Subcutaneous adipose tissue (tissue), 4 donors: ENCODE results near the gene TAS2R46. TPM values are rescaled to one million over a fixed set of nuclear protein-coding genes. Genes with fewer than 3 reads are reported as not detected.
"Not testable (repeated sequence)": the region's sequence is repeated elsewhere in the genome, so short reads cannot be mapped to it uniquely, and the experiment has no call there.

Experiments used
- total RNA-seq, 4 donors: library from RNA; depleted of rRNA; stranded (reverse); fragments of >200 nt; gene quantifications; one replicate each; pipeline ENCODE4 v1.1.0, GENCODE V29; 2016
- TF ChIP-seq, protein P1 (sequence below): fragments of 450-650 bp; IDR thresholded peaks from one replicate; pipeline ENCODE4 v1.5.1; 2016; ENCODE audit warnings: low read depth, mild to moderate bottlenecking, control low read depth, antibody characterized with exemption, moderate library complexity

Gene TAS2R46
- total RNA-seq = 1 to 10 TPM; 1.9 to 4.5 (median 2.4) TPM

GRCh38 chr12:11062194-11062593 is at the start of gene TAS2R46:
Gene TAS2R46 (minus strand): TSS chr12:11062294. CDS start chr12:11062294, 0 bp downstream.
- TF ChIP-seq, protein P1, sequence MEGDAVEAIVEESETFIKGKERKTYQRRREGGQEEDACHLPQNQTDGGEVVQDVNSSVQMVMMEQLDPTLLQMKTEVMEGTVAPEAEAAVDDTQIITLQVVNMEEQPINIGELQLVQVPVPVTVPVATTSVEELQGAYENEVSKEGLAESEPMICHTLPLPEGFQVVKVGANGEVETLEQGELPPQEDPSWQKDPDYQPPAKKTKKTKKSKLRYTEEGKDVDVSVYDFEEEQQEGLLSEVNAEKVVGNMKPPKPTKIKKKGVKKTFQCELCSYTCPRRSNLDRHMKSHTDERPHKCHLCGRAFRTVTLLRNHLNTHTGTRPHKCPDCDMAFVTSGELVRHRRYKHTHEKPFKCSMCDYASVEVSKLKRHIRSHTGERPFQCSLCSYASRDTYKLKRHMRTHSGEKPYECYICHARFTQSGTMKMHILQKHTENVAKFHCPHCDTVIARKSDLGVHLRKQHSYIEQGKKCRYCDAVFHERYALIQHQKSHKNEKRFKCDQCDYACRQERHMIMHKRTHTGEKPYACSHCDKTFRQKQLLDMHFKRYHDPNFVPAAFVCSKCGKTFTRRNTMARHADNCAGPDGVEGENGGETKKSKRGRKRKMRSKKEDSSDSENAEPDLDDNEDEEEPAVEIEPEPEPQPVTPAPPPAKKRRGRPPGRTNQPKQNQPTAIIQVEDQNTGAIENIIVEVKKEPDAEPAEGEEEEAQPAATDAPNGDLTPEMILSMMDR = not testable (repeated sequence)

- TF ChIP-seq, protein P1 = no peak
Observed at GRCh38 chr12:11108862-11109261, 46.8 kb upstream of the TAS2R46 start.

DNA sequence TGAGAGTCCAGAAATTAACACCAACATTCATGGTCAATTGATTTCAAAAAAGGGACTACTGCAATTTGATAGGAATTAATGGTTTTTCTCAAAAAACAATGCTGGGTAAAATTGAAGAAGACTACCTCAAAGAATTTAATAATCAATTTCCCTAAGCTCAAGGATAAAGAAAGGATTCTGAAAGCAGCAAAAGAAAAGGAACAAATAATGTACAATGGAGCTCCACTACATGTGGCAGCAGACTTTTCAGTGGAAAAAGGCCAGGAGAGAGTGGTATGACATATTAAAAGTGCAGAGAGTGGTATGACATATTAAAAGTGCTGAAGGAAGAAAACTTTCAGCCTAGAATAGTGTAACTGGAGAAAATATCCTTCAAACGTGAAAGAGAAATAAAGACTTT is 45.6 kb upstream of the TAS2R46 start:
- TF ChIP-seq, protein P1 = no peak

DNA sequence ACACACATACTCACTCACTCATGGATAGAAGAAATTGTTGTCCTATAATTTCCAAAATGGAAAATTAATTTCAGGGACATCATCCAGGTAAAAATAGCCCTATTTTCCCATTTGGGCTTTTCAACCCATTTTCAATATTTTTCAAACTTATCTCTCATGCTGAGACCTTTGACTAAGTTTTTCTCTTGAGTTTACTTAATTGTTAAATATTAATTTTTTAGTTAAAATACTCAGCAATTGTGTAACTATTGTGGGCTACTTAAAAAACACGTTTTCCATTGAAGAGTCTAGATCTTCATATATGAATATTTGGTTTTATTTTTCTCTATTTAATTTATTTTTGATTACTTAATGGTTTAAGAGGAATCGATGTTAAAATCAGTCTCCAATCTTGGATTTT is 44.2 kb upstream of the TAS2R46 start:
- TF ChIP-seq, protein P1 = no peak

DNA sequence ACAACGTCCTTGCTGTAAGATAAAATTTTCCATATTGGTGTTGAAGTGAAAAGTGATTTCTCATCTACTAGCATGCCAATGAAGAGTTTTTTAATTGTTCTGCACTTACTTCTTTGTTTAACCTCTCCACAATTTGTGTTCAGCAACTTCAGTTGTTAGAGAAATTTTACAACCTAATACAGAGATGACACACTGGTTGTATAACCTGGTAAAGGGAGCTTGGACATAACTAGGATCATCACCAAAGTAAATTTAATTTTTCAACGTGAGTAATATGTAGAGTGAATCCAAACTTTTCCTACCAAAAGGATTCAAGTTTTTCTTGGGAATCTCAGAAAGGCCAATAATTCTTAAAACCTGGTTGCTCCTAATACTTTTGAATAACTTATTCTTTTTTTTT is 43.5 kb upstream of the TAS2R46 start:
- TF ChIP-seq, protein P1 = no peak

GRCh38 chr12:11092128-11092527 is 30.0 kb upstream of the TAS2R46 start, which contains the start of gene TAS2R43:
Gene TAS2R43 (minus strand): TSS chr12:11092313. CDS start chr12:11092229, 84 bp downstream.
- TF ChIP-seq, protein P1 = no peak

- TF ChIP-seq, protein P1 = no peak
Observed at GRCh38 chr12:11089246-11089645, 27.2 kb upstream of the TAS2R46 start.
